OCI-LY7 (cell line): ENCODE results near the gene ANKRD62. TPM values are rescaled to one million over a fixed set of nuclear protein-coding genes. Genes with fewer than 3 reads are reported as not detected.

Experiments
- BruUV-seq: library from RNA; stranded (reverse); fragments of 400-500 nt; replicated peaks from 2 replicates; lab custom pipeline; 2021; lab: Mats Ljungman, UMichigan
- CTCF ChIA-PET: fragments of 300-600 bp; sonication (Branson Sonifier 250); formaldehyde crosslinking; loops from one replicate; lab custom pipeline; 2022; ENCODE audit warnings: antibody characterized with exemption; ENCODE audit not compliant: unreplicated experiment; lab: Charles Lee
- POLR2A ChIA-PET: fragments of 300-600 bp; sonication (Branson Sonifier 250); formaldehyde crosslinking; loops from one replicate; lab custom pipeline; 2022; ENCODE audit warnings: antibody characterized with exemption; lab: Charles Lee
- DNase-seq: peaks from one replicate; pipeline ENCODE4 v3.0.0-alpha.2; 2015; ENCODE audit warnings: low spot score
- H2AFZ ChIP-seq: fragments of 200-600 bp; sonication (generic), shearing (Covaris generic); 2 replicates; pipeline ENCODE4 v1.6.1; 2014; ENCODE audit warnings: mild to moderate bottlenecking, antibody characterized with exemption, low read length, moderate library complexity
- H3K27ac ChIP-seq: fragments of 200-600 bp; sonication (generic); 2 replicates; pipeline ENCODE4 v1.5.1; 2014; ENCODE audit warnings: mixed run types, low read depth, mild to moderate bottlenecking, moderate library complexity, low read length, inconsistent platforms; ENCODE audit not compliant: poor library complexity, severe bottlenecking
- H3K36me3 ChIP-seq: fragments of 200-600 bp; sonication (generic); 2 replicates; pipeline ENCODE4 v1.6.1; 2014; ENCODE audit warnings: mild to moderate bottlenecking, antibody characterized with exemption, low read length, moderate library complexity, mixed read lengths; ENCODE audit not compliant: insufficient read depth
- H3K4me1 ChIP-seq: fragments of 200-600 bp; sonication (generic); 2 replicates; pipeline ENCODE4 v1.5.1; 2014; ENCODE audit warnings: mild to moderate bottlenecking, low read length; ENCODE audit not compliant: insufficient read depth, poor library complexity, severe bottlenecking
- H3K4me2 ChIP-seq: fragments of 200-600 bp; sonication (generic); 2 replicates; pipeline ENCODE4 v1.6.1; 2014; ENCODE audit warnings: mild to moderate bottlenecking, low read length
- H3K4me3 ChIP-seq: fragments of 200-600 bp; sonication (generic); 2 replicates; pipeline ENCODE4 v1.5.1; 2014; ENCODE audit warnings: mild to moderate bottlenecking, low read depth, low read length; ENCODE audit not compliant: poor library complexity, severe bottlenecking
- H3K79me2 ChIP-seq: fragments of 200-600 bp; sonication (generic); 2 replicates; pipeline ENCODE4 v1.6.1; 2016; ENCODE audit warnings: low read depth, mild to moderate bottlenecking, low read length, moderate library complexity, mixed read lengths; ENCODE audit not compliant: insufficient read depth
- H3K9me2 ChIP-seq: fragments of 200-600 bp; sonication (generic); 2 replicates; pipeline ENCODE4 v1.6.1; 2016; ENCODE audit warnings: mild to moderate bottlenecking, low read length, mixed read lengths; ENCODE audit not compliant: insufficient read depth
- H3K9me3 ChIP-seq: fragments of 200-600 bp; sonication (generic); 2 replicates; pipeline ENCODE4 v1.6.1; 2014; ENCODE audit warnings: mild to moderate bottlenecking, mixed run types, low read length, mixed read lengths
- H4K20me1 ChIP-seq: fragments of 200-600 bp; sonication (generic); 2 replicates; pipeline ENCODE4 v1.6.1; 2014; ENCODE audit warnings: mild to moderate bottlenecking, antibody characterized with exemption, low read length, moderate library complexity, mixed read lengths; ENCODE audit not compliant: insufficient read depth
- EZH2phosphoT487 ChIP-seq: fragments of 200-600 bp; sonication (generic); IDR thresholded peaks from 2 replicates; pipeline ENCODE4 v1.6.1; 2018; ENCODE audit warnings: low read depth, borderline replicate concordance, mild to moderate bottlenecking, mixed run types, antibody characterized with exemption, low read length, moderate library complexity, mixed read lengths
- intact Hi-C: fragments of 100-400 bp; cut with micrococcal nuclease; formaldehyde crosslinking; loops from one replicate; pipeline ENCODE4 v1.10.0; 2022; ENCODE audit not compliant: unreplicated experiment
- total RNA-seq, 2 experiments: library from RNA; depleted of rRNA in 1 of 2; stranded (reverse); fragments of >200 nt in 1 of 2; shearing (Covaris generic) in 1 of 2; gene quantifications; 2 replicates each; pipeline ENCODE4 v1.2.3, GENCODE V29; 2014 to 2022
- TF ChIP-seq, protein P1 (sequence below): fragments of 200-600 bp; sonication (generic); conservative IDR thresholded peaks from 2 replicates; pipeline ENCODE4 v1.5.1; 2014; ENCODE audit warnings: mild to moderate bottlenecking, antibody characterized with exemption, low read length, moderate library complexity, mixed read lengths

Gene ANKRD62
- total RNA-seq, 2 experiments from 2014 or later = 4.1 to 7.3 TPM

DNA sequence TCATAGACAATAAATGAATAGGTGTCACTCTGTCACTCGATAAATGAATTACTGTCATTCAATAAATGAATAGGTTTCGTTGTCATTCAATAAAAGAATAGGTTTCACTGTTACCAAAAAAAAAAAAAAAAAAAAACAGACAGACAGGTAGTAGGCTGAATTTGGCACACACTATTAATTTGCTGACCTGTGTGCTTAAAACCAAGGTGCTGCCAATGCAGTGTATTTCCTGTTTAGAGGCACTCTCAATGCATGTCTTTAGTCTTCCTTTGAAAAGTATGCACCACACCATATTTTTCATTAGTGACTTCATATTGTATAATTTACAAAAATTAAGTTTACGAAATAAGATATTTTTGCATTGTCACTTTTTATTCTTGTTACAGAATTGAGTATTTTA, 16.2 kb downstream of the ANKRD62 start:
- no peak for TF ChIP-seq EZH2phosphoT487
- TF ChIP-seq, protein P1, sequence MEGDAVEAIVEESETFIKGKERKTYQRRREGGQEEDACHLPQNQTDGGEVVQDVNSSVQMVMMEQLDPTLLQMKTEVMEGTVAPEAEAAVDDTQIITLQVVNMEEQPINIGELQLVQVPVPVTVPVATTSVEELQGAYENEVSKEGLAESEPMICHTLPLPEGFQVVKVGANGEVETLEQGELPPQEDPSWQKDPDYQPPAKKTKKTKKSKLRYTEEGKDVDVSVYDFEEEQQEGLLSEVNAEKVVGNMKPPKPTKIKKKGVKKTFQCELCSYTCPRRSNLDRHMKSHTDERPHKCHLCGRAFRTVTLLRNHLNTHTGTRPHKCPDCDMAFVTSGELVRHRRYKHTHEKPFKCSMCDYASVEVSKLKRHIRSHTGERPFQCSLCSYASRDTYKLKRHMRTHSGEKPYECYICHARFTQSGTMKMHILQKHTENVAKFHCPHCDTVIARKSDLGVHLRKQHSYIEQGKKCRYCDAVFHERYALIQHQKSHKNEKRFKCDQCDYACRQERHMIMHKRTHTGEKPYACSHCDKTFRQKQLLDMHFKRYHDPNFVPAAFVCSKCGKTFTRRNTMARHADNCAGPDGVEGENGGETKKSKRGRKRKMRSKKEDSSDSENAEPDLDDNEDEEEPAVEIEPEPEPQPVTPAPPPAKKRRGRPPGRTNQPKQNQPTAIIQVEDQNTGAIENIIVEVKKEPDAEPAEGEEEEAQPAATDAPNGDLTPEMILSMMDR = no peak
- Histone ChIP-seq H3K27ac (no peak overlapping the region), H3K4me3 (no peak overlapping the region), H3K4me2 (no peak overlapping the region), H2AFZ (no peak overlapping the region), H4K20me1 (no peaks in the 10 kb centered on the region), H3K9me3 (no peaks in the 10 kb centered on the region), H3K4me1 (no peaks in the 10 kb centered on the region), H3K36me3 (no peaks in the 10 kb centered on the region), H3K79me2 (no peaks in the 10 kb centered on the region), H3K9me2 (no peaks in the 10 kb centered on the region)
- no TSS peak for BruUV-seq
- CTCF ChIA-PET = no interaction called here
- no peak for DNase-seq
- intact Hi-C loops = no loop called here
- POLR2A ChIA-PET = no interaction called here

DNA sequence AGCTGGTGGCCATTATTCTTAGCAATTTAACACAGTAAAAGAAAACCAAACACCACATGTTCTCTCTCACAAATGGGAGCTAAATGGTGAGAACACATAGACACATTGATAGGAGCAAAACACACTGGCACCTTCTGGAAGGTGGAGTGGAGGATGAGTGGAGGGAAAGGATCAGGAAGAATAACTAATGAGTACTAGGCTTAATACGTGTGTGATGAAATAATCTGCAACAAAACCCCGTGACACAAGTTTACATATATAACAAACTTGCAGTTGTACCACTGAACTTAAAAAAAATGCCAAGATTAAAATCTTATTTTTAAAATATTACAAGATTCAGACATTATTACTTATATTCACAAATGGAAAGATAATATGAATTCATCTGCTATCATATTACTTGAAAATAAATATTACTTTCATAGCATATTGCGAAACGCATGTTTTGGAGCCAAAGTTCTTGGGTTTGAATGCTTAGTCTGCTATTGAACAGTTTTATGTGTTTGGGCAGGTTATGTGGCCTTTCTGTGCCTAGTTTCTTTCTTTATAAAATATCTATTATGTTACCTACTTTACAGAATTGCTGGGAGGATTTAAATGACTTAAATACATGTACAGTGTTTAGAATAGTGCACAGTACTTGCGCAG, 20.5 kb downstream of the ANKRD62 start:
- DNase-seq = no peak
- no TSS peak for BruUV-seq
- H3K79me2 ChIP-seq = no peaks in the 10 kb centered on the region
- no peak overlapping the region for H3K4me3 ChIP-seq
- no peak overlapping the region for H2AFZ ChIP-seq
- H3K27ac ChIP-seq = no peak overlapping the region
- H3K4me1 ChIP-seq = no peaks in the 10 kb centered on the region
- intact Hi-C loops = no loop called here
- ChIA-PET POLR2A (no interaction called here), CTCF (no interaction called here)
- H3K9me2 ChIP-seq = no peaks in the 10 kb centered on the region
- no peak overlapping the region for H3K4me2 ChIP-seq
- H3K36me3 ChIP-seq = no peaks in the 10 kb centered on the region
- TF ChIP-seq, protein P1 = no peak
- no peak for TF ChIP-seq EZH2phosphoT487
- no peaks in the 10 kb centered on the region for H3K9me3 ChIP-seq
- no peaks in the 10 kb centered on the region for H4K20me1 ChIP-seq

DNA sequence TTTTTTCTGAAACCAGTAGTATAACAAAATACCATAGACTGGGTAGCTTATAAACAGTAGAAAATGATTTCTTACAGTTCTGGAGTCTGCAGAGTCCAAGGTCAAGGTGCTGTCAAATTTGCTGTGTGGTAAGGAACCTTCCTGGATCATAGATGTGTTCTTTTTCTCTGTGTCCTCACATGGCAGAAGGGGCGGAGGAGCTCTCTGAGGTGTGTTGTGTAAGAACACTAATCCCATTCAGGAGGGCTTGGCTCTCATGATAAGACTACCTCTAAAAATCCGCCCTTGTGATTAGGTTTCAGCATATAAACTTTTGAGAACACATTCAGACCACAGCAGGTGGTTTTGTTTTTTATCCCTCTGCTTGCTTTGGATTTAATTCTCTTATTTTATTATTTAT, 25.7 kb downstream of the ANKRD62 start:
- H3K9me3 ChIP-seq = no peaks in the 10 kb centered on the region
- H4K20me1 ChIP-seq = no peaks in the 10 kb centered on the region
- H3K4me1 ChIP-seq = no peaks in the 10 kb centered on the region
- no peaks in the 10 kb centered on the region for H3K36me3 ChIP-seq
- H3K79me2 ChIP-seq = no peaks in the 10 kb centered on the region
- no peak overlapping the region for H2AFZ ChIP-seq
- H3K9me2 ChIP-seq = no peaks in the 10 kb centered on the region
- no peak overlapping the region for H3K27ac ChIP-seq
- intact Hi-C loops = no loop called here
- CTCF ChIA-PET = no interaction called here
- no TSS peak for BruUV-seq
- POLR2A ChIA-PET = no interaction called here
- DNase-seq = no peak
- H3K4me3 ChIP-seq = no peak overlapping the region
- TF ChIP-seq EZH2phosphoT487 = no peak
- TF ChIP-seq, protein P1 = no peak
- H3K4me2 ChIP-seq = no peak overlapping the region
